Trophoblast cell (in vitro differentiated cells and primary cell): ENCODE measurements around the gene BCAT1.
A peak's percentile ranks its signal among the peaks of the same experiment; 100 is the strongest.
"Not testable (repeated sequence)": the region's sequence is repeated elsewhere in the genome, so short reads cannot be mapped to it uniquely, and the experiment has no call there.

Experiments used
- DNase-seq, 2 donors: peaks; one replicate each; pipeline ENCODE4 v3.0.0-alpha.2; 2016
- H2AFZ ChIP-seq: 2 replicates; pipeline ENCODE4 v1.6.1; 2013; ENCODE audit warnings: low read length, moderate library complexity, mild to moderate bottlenecking; ENCODE audit not compliant: insufficient read depth, poor library complexity
- H2AK5ac ChIP-seq: 2 replicates; pipeline ENCODE4 v1.6.1; 2013; ENCODE audit warnings: mild to moderate bottlenecking, low read length
- H2BK120ac ChIP-seq: 2 replicates; pipeline ENCODE4 v1.6.1; 2013; ENCODE audit warnings: low read length, mild to moderate bottlenecking, moderate library complexity; ENCODE audit not compliant: insufficient read depth, poor library complexity
- H2BK12ac ChIP-seq: 2 replicates; pipeline ENCODE4 v1.6.1; 2013; ENCODE audit warnings: mild to moderate bottlenecking, low read length, moderate library complexity
- H2BK5ac ChIP-seq: 2 replicates; pipeline ENCODE4 v1.6.1; 2013; ENCODE audit warnings: low read length, low read depth, moderate library complexity, mild to moderate bottlenecking; ENCODE audit not compliant: poor library complexity
- H3K14ac ChIP-seq: 2 replicates; pipeline ENCODE4 v1.6.1; 2013; ENCODE audit warnings: mild to moderate bottlenecking, low read length
- H3K18ac ChIP-seq: 2 replicates; pipeline ENCODE4 v1.6.1; 2013; ENCODE audit warnings: mild to moderate bottlenecking, low read length
- H3K23ac ChIP-seq: 2 replicates; pipeline ENCODE4 v1.6.1; 2013; ENCODE audit warnings: low read length
- H3K27ac ChIP-seq: 2 replicates; pipeline ENCODE4 v1.5.1; 2013; ENCODE audit warnings: low read depth, mild to moderate bottlenecking, inconsistent platforms, low read length, moderate library complexity
- H3K27me3 ChIP-seq: 2 replicates; pipeline ENCODE4 v1.6.1; 2013; ENCODE audit warnings: inconsistent platforms, mild to moderate bottlenecking, low read length, moderate library complexity; ENCODE audit not compliant: insufficient read depth
- H3K36me3 ChIP-seq, 2 experiments: 1 replicate in 1 of 2; 2 replicates in 1 of 2; pipeline ENCODE4 v1.6.1; 2013; ENCODE audit warnings: low read length in 2 of 2, mild to moderate bottlenecking in 2 of 2, moderate library complexity in 1 of 2; ENCODE audit not compliant: insufficient read depth in 2 of 2, control insufficient read depth in 1 of 2
- H3K4ac ChIP-seq: 2 replicates; pipeline ENCODE4 v1.6.1; 2013; ENCODE audit warnings: low read depth, mild to moderate bottlenecking, low read length, moderate library complexity
- H3K4me1 ChIP-seq, 2 experiments: 1 replicate in 1 of 2; 2 replicates in 1 of 2; pipeline ENCODE4 v1.6.1; 2013; ENCODE audit warnings: low read length in 2 of 2, mild to moderate bottlenecking in 2 of 2, moderate library complexity in 1 of 2; ENCODE audit not compliant: insufficient read depth in 2 of 2, control insufficient read depth in 1 of 2
- H3K4me2 ChIP-seq: 2 replicates; pipeline ENCODE4 v1.6.1; 2013; ENCODE audit warnings: inconsistent platforms, mild to moderate bottlenecking, low read length, moderate library complexity
- H3K4me3 ChIP-seq: 2 replicates; pipeline ENCODE4 v1.5.1; 2013; ENCODE audit warnings: mild to moderate bottlenecking, low read depth, low read length, inconsistent platforms
- H3K79me1 ChIP-seq: one replicate; pipeline ENCODE4 v1.6.1; 2013; ENCODE audit warnings: low read length
- H3K79me2 ChIP-seq: 2 replicates; pipeline ENCODE4 v1.6.1; 2013; ENCODE audit warnings: low read length, mild to moderate bottlenecking; ENCODE audit not compliant: control insufficient read depth, insufficient read depth, poor library complexity
- H3K9ac ChIP-seq: 2 replicates; pipeline ENCODE4 v1.6.1; 2013; ENCODE audit warnings: mild to moderate bottlenecking, low read length
- H3K9me3 ChIP-seq: 2 replicates; pipeline ENCODE4 v1.6.1; 2013; ENCODE audit warnings: low read depth, mild to moderate bottlenecking, control low read depth, inconsistent platforms, low read length; ENCODE audit not compliant: insufficient read depth
- H4K12ac ChIP-seq: 2 replicates; pipeline ENCODE4 v1.6.1; 2013; ENCODE audit warnings: low read depth, mild to moderate bottlenecking, low read length, moderate library complexity
- H4K8ac ChIP-seq: 2 replicates; pipeline ENCODE4 v1.6.1; 2013; ENCODE audit warnings: low read depth, mild to moderate bottlenecking, low read length, moderate library complexity
- H4K91ac ChIP-seq: one replicate; pipeline ENCODE4 v1.6.1; 2013; ENCODE audit warnings: low read depth, mild to moderate bottlenecking, low read length, moderate library complexity
- WGBS: extraction: QIAGEN DNeasy Blood & Tissue Kit; methylation state at CpG from one replicate; pipeline ENCODE4 v1.1.7; 2013; ENCODE audit warnings: missing lambda C conversion rate; ENCODE audit not compliant: insufficient read length, insufficient coverage; ENCODE audit errors: extremely low coverage; 5-methylcytosine and 5-hydroxymethylcytosine counted together

The BCAT1 gene

DNA sequence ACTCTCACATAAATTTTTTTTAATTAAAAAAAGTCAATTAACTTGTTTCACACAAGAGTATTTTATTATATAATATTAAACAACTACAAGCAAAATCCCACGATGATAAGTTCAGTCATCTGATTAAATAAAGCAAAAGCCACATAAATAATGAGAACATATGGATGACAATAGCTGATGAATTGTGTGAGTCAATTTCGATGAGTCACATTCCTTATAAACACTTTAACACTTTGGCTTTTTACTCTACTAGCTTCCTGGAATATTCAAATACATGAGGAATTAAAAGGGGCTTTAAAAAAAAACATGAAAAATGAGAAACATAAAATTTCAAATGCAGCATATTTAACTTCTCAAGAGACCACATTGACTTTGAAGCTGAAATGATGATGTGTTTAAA, 95.3 kb downstream of the BCAT1 start:
- H3K9me3 ChIP-seq = no peaks in the 10 kb centered on the region
- H3K79me2 ChIP-seq = no peaks in the 10 kb centered on the region
- no peak overlapping the region for H4K8ac ChIP-seq
- H3K4me2 ChIP-seq = no peak overlapping the region
- no peak overlapping the region for H3K4me3 ChIP-seq
- DNase-seq = no peak
- no peak overlapping the region for H3K4ac ChIP-seq
- H3K18ac ChIP-seq = no peak overlapping the region
- no peak overlapping the region for H3K14ac ChIP-seq
- WGBS = no CpG with 5 or more reads among the region's 2 CpGs
- H3K79me1 ChIP-seq = peaks cover 13% of the 10 kb centered on the region
- no peak overlapping the region for H2BK120ac ChIP-seq
- no peak overlapping the region for H3K27ac ChIP-seq
- H3K9ac ChIP-seq = no peak overlapping the region
- peaks cover 5 to 15% of the 10 kb centered on the region in 2 experiments for H3K4me1 ChIP-seq
- no peak overlapping the region for H4K12ac ChIP-seq
- H2BK5ac ChIP-seq = no peak overlapping the region
- H3K36me3 ChIP-seq = peaks cover 5 to 11% of the 10 kb centered on the region in 2 experiments
- H3K23ac ChIP-seq = no peak overlapping the region
- H2AFZ ChIP-seq = no peak overlapping the region
- H4K91ac ChIP-seq = no peak overlapping the region
- H2BK12ac ChIP-seq = no peak overlapping the region
- H2AK5ac ChIP-seq = no peak overlapping the region
- H3K27me3 ChIP-seq = no peaks in the 10 kb centered on the region

DNA sequence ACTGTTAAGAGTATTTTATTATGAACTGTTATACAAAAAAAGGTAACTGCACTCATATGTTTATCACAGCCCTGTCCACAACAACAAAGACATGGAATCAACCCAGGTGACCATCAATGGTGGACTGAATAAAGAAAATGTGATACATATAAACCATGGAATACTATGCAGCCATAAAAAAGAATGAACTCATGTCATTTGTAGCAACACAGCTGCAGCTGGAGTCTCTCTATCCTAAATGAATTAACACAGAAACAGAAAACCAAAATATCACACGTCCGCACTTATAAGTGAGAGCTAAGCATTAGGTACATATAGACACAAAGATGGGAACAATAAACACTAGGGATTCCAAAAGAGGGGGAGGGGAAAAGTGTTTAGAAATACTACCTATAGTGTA, 95.8 kb downstream of the BCAT1 start:
- Histone ChIP-seq H3K23ac (no peak overlapping the region), H4K12ac (no peak overlapping the region), H3K27ac (no peak overlapping the region), H3K4ac (no peak overlapping the region), H2BK12ac (no peak overlapping the region), H3K4me2 (no peak overlapping the region), H3K9me3 (no peaks in the 10 kb centered on the region), H3K4me1 (peaks cover 5 to 15% of the 10 kb centered on the region in 2 experiments), H3K4me3 (no peak overlapping the region), H4K91ac (no peak overlapping the region), H2BK5ac (no peak overlapping the region), H3K79me1 (peaks cover 13% of the 10 kb centered on the region), H3K9ac (no peak overlapping the region), H2AK5ac (no peak overlapping the region), H2BK120ac (no peak overlapping the region), H4K8ac (no peak overlapping the region), H3K27me3 (no peaks in the 10 kb centered on the region), H3K79me2 (no peaks in the 10 kb centered on the region), H3K18ac (no peak overlapping the region), H3K14ac (no peak overlapping the region), H2AFZ (no peak overlapping the region), H3K36me3 (peaks cover 5 to 11% of the 10 kb centered on the region in 2 experiments)
- WGBS = no CpG with 5 or more reads among the region's 2 CpGs
- DNase-seq = no peak

DNA sequence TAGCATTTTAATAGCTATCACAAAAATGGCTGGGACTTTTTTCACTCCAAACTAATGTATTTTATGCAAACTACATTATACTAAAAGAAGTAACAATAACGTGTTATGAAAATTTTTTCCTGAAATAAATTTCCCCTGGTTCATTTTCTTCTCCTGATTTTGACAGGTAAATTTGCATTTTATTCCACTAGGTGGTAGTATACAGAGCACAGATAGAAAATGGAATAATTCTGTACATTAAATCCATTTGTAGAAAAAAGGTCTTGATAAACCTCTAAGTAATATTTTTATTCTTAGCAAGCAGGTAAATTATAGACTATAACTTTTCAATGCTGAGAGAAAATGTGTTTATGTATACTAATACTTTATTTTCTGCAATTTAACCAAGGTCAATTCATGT, 96.5 kb downstream of the BCAT1 start:
- Histone ChIP-seq H4K8ac (no peak overlapping the region), H4K91ac (no peak overlapping the region), H3K27me3 (no peaks in the 10 kb centered on the region), H2BK12ac (no peak overlapping the region), H3K36me3 (peaks cover 5 to 8% of the 10 kb centered on the region in 2 experiments), H3K4ac (no peak overlapping the region), H3K4me1 (peaks cover 5 to 15% of the 10 kb centered on the region in 2 experiments), H3K9ac (no peak overlapping the region), H4K12ac (no peak overlapping the region), H3K4me3 (no peak overlapping the region), H3K4me2 (no peak overlapping the region), H3K23ac (no peak overlapping the region), H3K18ac (no peak overlapping the region), H3K14ac (no peak overlapping the region), H2AFZ (no peak overlapping the region), H3K79me1 (peaks cover 11% of the 10 kb centered on the region), H2AK5ac (no peak overlapping the region), H3K79me2 (no peaks in the 10 kb centered on the region), H2BK120ac (no peak overlapping the region), H3K9me3 (no peaks in the 10 kb centered on the region), H2BK5ac (no peak overlapping the region), H3K27ac (no peak overlapping the region)
- DNase-seq = peak in 1 of 2 donors; percentile 25
- WGBS = no CpG with 5 or more reads among the region's 1 CpG

DNA sequence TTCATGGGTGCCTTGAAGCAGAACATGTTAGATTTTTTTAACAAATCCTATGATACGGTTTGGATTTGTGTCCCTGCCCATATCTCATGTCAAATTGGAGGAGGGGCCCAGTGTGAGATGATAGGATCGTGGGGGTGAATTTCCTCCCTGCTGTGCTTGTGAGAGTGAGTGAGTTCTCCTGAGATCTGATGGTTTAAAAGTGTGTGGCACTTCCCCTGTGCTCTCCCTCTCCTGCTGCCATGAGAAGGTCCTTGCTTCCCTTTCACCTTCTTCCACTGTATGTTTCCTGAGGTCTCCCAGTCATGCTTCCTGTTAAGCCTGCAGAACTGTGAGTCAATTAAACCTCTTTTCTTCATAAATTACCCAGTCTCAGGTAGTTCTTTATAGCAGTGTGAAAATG, 97.0 kb downstream of the BCAT1 start:
- H2BK120ac ChIP-seq, H2AK5ac ChIP-seq, H3K18ac ChIP-seq, H3K36me3 ChIP-seq, DNase-seq, H3K14ac ChIP-seq, H2BK5ac ChIP-seq, H3K27me3 ChIP-seq, H3K4me3 ChIP-seq, H2AFZ ChIP-seq, H3K79me2 ChIP-seq, H3K4ac ChIP-seq, H3K9me3 ChIP-seq, H3K79me1 ChIP-seq, H3K4me2 ChIP-seq, H4K91ac ChIP-seq, H4K8ac ChIP-seq, H3K27ac ChIP-seq, H3K9ac ChIP-seq, H3K23ac ChIP-seq, H4K12ac ChIP-seq: not testable (repeated sequence)
- peaks cover 5 to 15% of the 10 kb centered on the region in 2 experiments for H3K4me1 ChIP-seq
- no CpG with 5 or more reads among the region's 2 CpGs for WGBS
- peak overlapping the region; percentile 35 for H2BK12ac ChIP-seq
